Measurements from ENCODE around the gene CHSY3.
"Not testable (repeated sequence)": the region's sequence is repeated elsewhere in the genome, so short reads cannot be mapped to it uniquely, and the experiment has no call there.

Gene CHSY3

DNA sequence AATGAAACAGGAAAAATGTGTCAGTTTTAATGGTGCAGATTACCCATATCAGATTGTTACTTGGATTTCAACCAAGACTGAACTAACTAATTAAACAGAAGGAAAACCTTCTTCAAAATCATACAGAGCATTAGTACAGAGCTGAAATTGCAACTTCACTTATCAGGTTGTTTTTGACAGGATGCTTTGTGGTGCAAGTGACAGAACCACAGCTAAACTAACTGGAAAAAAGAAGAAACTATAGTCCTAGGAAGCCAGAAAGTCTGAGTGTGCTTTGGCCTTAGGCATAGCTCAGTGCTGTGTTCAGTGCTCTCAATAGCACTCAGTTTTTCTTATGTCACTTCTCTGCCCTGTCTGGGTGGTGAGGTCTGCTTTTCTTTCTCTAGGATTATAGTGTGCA, 267.4 kb downstream of the CHSY3 start:
- FAIRE-seq, result no peak

DNA sequence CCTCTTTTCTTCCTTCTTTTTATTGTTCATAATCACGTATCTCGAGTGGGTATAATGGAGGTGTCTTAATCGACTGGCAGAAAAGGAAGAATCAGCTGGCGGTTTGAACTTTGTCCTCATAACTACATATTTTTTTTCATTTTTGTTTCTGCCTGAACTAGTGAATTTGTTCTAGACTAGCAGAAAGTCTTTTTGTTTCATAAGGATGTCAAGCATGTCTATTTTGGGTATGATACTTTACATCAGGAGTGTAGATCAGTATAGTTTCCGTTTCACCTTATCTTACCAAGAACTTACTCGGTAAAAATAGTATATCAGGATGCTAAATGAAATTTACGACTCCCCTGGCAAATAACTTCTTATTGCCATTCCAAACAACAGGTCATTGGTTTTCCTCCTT, 278.9 kb downstream of the CHSY3 start:
- no peak for FAIRE-seq

- FAIRE-seq, result no peak
Measured at GRCh38 chr5:130189961-130190360, 285.7 kb downstream of the CHSY3 start.

DNA sequence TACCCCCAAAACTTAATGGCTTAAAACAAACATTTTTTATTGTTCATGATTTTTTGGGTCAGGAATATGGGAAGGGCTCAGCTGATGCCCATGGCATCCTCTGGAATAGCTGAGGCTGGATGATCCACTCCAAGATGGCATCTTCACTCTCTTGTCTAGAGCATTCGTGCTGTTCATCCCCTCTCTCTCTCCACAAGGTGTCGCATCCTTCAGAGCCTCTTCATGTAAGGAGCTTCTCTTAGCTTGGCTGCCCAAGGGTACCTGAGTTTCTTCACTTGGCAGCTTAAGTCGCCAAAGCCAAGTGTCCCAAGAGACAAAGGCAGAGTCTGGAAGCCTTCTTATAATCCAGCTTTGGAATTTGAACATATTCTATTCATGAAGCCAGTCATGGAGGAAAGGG, 294.7 kb downstream of the CHSY3 start:
- FAIRE-seq, result no peak

- FAIRE-seq, result no peak
Measured at GRCh38 chr5:130206686-130207085, 302.4 kb downstream of the CHSY3 start.

GRCh38 chr5:130213607-130214006, 309.3 kb downstream of the CHSY3 start:
- FAIRE-seq, result no peak

DNA sequence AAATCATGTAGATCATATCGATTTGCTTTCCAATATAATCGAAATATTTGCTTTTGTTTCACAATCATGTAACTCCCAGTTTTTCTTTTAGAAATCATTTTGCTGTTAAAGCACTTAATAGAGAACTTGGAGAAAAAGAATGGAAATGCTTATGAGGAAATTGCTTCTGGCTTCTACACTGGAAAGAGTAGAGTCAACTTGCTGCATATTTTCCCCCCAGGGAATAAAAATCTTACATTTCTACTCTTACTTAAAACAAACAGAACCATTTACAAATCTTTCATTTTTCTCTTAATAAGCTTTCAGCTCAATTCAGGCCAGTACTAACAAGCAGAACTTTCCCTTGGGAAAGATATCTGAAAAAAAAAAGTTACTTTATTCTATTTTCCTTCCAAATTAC, 312.0 kb downstream of the CHSY3 start:
- FAIRE-seq, result no peak

DNA sequence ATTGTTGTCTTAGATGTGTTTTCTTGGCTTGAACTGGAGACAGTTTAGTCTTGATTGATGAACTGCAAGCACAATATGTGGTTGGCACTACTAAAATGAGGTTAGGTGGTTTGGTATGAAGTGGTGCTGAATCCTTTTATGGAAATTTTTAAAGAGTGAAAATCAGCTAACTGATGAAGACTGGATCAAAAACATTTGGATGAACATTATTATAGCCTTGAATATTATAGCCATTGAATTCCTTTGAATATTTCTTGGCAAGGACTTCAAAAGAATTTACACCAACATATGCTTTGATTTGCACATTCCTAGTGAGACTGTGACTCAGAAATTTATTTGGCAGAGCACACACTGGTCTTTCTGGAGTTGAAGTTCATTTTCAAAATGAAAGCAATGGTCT, 318.3 kb downstream of the CHSY3 start:
- peak; percentile 88 for FAIRE-seq

DNA sequence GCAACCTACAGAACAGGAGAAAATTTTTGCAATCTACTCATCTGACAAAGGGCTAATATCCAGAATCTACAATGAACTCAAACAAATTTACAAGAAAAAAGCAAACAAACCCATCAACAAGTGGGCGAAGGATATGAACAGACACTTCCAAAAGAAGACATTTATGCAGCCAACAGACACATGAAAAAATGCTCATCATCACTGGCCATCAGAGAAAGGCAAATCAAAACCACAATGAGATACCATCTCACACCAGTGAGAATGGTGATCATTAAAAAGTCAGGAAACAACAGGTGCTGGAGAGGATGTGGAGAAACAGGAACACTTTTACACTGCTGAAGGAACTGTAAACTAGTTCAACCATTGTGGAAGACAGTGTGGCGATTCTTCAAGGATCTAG, 322.3 kb downstream of the CHSY3 start:
- not testable (repeated sequence) for FAIRE-seq

GRCh38 chr5:130227699-130228098, 323.4 kb downstream of the CHSY3 start:
- no peak for FAIRE-seq

DNA sequence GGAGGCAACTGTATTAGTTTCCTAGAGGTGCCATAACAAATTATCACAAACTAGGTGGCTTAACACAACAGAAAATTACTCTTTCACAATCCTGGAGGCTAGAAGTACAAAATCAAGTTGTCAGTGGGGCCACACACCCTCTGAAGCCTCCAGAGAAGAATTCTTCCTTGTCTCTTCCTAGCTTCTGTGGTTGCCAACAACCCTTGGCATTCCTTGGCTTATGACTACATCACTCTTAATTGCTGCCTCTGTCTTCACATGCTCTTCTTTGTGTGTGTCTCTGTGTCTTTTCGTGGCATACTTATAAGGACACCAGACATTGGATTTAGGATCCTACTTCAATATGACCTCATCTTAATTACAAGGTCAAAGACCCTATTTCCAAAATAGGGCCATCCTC, 327.5 kb downstream of the CHSY3 start:
- FAIRE-seq, result no peak

- FAIRE-seq, result no peak
Measured at GRCh38 chr5:130234816-130235215, 330.6 kb downstream of the CHSY3 start.

Data from endometrium (tissue), 2 donors.